ENCODE data around the gene MYO1D.

- TF ChIP-seq CTCF (IDR thresholded peaks at IDR 0.05; ENCODE audit: low read length) (no peak), EZH2 (optimal IDR thresholded peaks at IDR 0.05; ENCODE audit: low read depth, low read length) (no peak)
These were observed 418.6 kb downstream of the MYO1D start for GRCh38 chr17:32458371-32458770.

Measured in MM.1S (cell line).